ENCODE data around the gene FBXO22. TPM values are rescaled to one million over a fixed set of nuclear protein-coding genes. Genes with fewer than 3 reads are reported as not detected.

The FBXO22 gene
- total and polyA plus RNA-seq, 2 donors (not counting 1 experiment from before 2014, with no cell fraction given): 6.6 to 23.3 TPM

GRCh38 chr15:75866916-75867315, 36.8 kb upstream of the FBXO22 start:
- Histone ChIP-seq H3K36me3 (replicated peaks in 1 of 2; ENCODE audit: control extremely low read depth in 1 of 2, control insufficient read depth in 1 of 2, extremely low read depth in 1 of 2, insufficient read depth in 2 of 2, low read length in 1 of 2) (peaks cover 0 to 3% of the 10 kb centered on the region in 2 experiments), H4K20me1 (ENCODE audit: control insufficient read depth, insufficient read depth, low read length, poor library complexity, severe bottlenecking) (no peaks in the 10 kb centered on the region), H3K4me1 (ENCODE audit: control insufficient read depth in 2 of 2, insufficient read depth in 2 of 2, low read length in 2 of 2) (peaks cover 27 to 31% of the 10 kb centered on the region in 2 donors), H3K79me2 (ENCODE audit: control insufficient read depth, insufficient read depth, low read length) (peaks cover 28% of the 10 kb centered on the region), H3K4me3 (ENCODE audit: control extremely low read depth in 1 of 5, extremely low read depth in 1 of 5, insufficient read depth in 1 of 5, low read depth in 2 of 5, low read length in 4 of 5) (peak overlapping the region in 2 of 5 experiments; percentile 2 to 19), H3K9me3 (ENCODE audit: control extremely low read depth in 1 of 3, control insufficient read depth in 2 of 3, insufficient read depth in 1 of 3, low read length in 2 of 3) (no peaks in the 10 kb centered on the region), H3K9ac (ENCODE audit: low read length) (peak overlapping the region; percentile 36), H2AFZ (ENCODE audit: insufficient read depth, low read depth, low read length, poor library complexity, severe bottlenecking) (peak overlapping the region; percentile 63), H3K27ac (ENCODE audit: low read length in 2 of 2) (peak overlapping the region; percentile 73 to 74), H3K27me3 (replicated peaks in 1 of 4; ENCODE audit: control extremely low read depth in 1 of 4, control insufficient read depth in 3 of 4, insufficient read depth in 4 of 4, low read length in 3 of 4) (no peaks in the 10 kb centered on the region), H3K4me2 (replicated peaks; ENCODE audit: low read depth, low read length, poor library complexity, severe bottlenecking) (peak overlapping the region; percentile 47)
- no peak for DNase-seq
- Mint-ChIP-seq H3K27me3 (no peaks in the 10 kb centered on the region), H3K4me3 (peak overlapping the region; percentile 71), H3K4me1 (peaks cover 38% of the 10 kb centered on the region), H3K27ac (peak overlapping the region; percentile 90), H3K9me3 (ENCODE audit: insufficient read depth) (no peaks in the 10 kb centered on the region)
- ChIA-PET CTCF (no interaction called here), POLR2A (interaction anchor here (1.1 kb wide), 1 partner anchor 23 kb away, joined by 3 read pairs; the partner anchor contains the start of gene UBE2Q2)
- no peak for ATAC-seq (ENCODE audit: low read depth)
- TF ChIP-seq CTCF (IDR thresholded peaks at IDR 0.05) (no peak), EZH2 (IDR thresholded peaks at IDR 0.05; ENCODE audit: borderline replicate concordance, insufficient read depth, low read depth, low read length, poor library complexity, severe bottlenecking) (no peak)
- intact Hi-C loops (cut with micrococcal nuclease): loop anchor here (5.0 kb wide), 1 partner anchor 35 kb away; the partner anchor contains the start of gene FBXO22

GRCh38 chr15:75867449-75867848, 36.2 kb upstream of the FBXO22 start:
- intact Hi-C loops (cut with micrococcal nuclease): loop anchor here (5.0 kb wide), 1 partner anchor 35 kb away; the partner anchor contains the start of gene FBXO22
- H3K27ac Mint-ChIP-seq: peak overlapping the region; percentile 90
- ATAC-seq (ENCODE audit: low read depth): peak; percentile 39
- Histone ChIP-seq H3K36me3 (replicated peaks in 1 of 2; ENCODE audit: control extremely low read depth in 1 of 2, control insufficient read depth in 1 of 2, extremely low read depth in 1 of 2, insufficient read depth in 2 of 2, low read length in 1 of 2) (peaks cover 0 to 3% of the 10 kb centered on the region in 2 experiments), H3K79me2 (ENCODE audit: control insufficient read depth, insufficient read depth, low read length) (peaks cover 29% of the 10 kb centered on the region), H3K4me1 (ENCODE audit: control insufficient read depth in 2 of 2, insufficient read depth in 2 of 2, low read length in 2 of 2) (peaks cover 27 to 31% of the 10 kb centered on the region in 2 donors), H3K9me3 (ENCODE audit: control extremely low read depth in 1 of 3, control insufficient read depth in 2 of 3, insufficient read depth in 1 of 3, low read length in 2 of 3) (no peaks in the 10 kb centered on the region), H3K9ac (ENCODE audit: low read length) (peak overlapping the region; percentile 36), H3K4me3 (ENCODE audit: control extremely low read depth in 1 of 5, extremely low read depth in 1 of 5, insufficient read depth in 1 of 5, low read depth in 2 of 5, low read length in 4 of 5) (peak overlapping the region in 2 of 5 experiments; percentile 2 to 19), H3K4me2 (replicated peaks; ENCODE audit: low read depth, low read length, poor library complexity, severe bottlenecking) (peak overlapping the region; percentile 47), H4K20me1 (ENCODE audit: control insufficient read depth, insufficient read depth, low read length, poor library complexity, severe bottlenecking) (no peaks in the 10 kb centered on the region), H2AFZ (ENCODE audit: insufficient read depth, low read depth, low read length, poor library complexity, severe bottlenecking) (peak overlapping the region; percentile 63), H3K27me3 (replicated peaks in 1 of 4; ENCODE audit: control extremely low read depth in 1 of 4, control insufficient read depth in 3 of 4, insufficient read depth in 4 of 4, low read length in 3 of 4) (no peaks in the 10 kb centered on the region), H3K27ac (ENCODE audit: low read length in 2 of 2) (peak overlapping the region; percentile 73 to 74)
- 72% methylated on average over 2 of the region's 4 CpGs for WGBS (ENCODE audit: insufficient coverage)
- peak overlapping the region; percentile 71 for H3K4me3 Mint-ChIP-seq
- no peaks in the 10 kb centered on the region for H3K27me3 Mint-ChIP-seq
- TF ChIP-seq CTCF (IDR thresholded peaks at IDR 0.05) (no peak), EZH2 (IDR thresholded peaks at IDR 0.05; ENCODE audit: borderline replicate concordance, insufficient read depth, low read depth, low read length, poor library complexity, severe bottlenecking) (no peak)
- DNase-seq: peak; percentile 41
- peaks cover 38% of the 10 kb centered on the region for H3K4me1 Mint-ChIP-seq
- ChIA-PET CTCF (no interaction called here), POLR2A (interaction anchor here (1.1 kb wide), 1 partner anchor 24 kb away, joined by 3 read pairs; the partner anchor contains the start of gene UBE2Q2)
- no peaks in the 10 kb centered on the region for H3K9me3 Mint-ChIP-seq (ENCODE audit: insufficient read depth)
